ENCODE data around the gene TMEM119.

- TF ChIP-seq CTCF (IDR thresholded peaks at IDR 0.05) (no peak), ZFX (IDR thresholded peaks at IDR 0.05; ENCODE audit: borderline replicate concordance) (no peak)
Observed at GRCh38 chr12:108620236-108620879, 22.5 kb upstream of the TMEM119 start.
